Hypothalamus (tissue), 51 donors: ENCODE results near the gene AKAP12.

Experiments used
- DNase-seq, 51 donors: peaks; one replicate each; lab custom pipeline; 2025; lab: John Stamatoyannopoulos, UW

AKAP12 gene, protein sequence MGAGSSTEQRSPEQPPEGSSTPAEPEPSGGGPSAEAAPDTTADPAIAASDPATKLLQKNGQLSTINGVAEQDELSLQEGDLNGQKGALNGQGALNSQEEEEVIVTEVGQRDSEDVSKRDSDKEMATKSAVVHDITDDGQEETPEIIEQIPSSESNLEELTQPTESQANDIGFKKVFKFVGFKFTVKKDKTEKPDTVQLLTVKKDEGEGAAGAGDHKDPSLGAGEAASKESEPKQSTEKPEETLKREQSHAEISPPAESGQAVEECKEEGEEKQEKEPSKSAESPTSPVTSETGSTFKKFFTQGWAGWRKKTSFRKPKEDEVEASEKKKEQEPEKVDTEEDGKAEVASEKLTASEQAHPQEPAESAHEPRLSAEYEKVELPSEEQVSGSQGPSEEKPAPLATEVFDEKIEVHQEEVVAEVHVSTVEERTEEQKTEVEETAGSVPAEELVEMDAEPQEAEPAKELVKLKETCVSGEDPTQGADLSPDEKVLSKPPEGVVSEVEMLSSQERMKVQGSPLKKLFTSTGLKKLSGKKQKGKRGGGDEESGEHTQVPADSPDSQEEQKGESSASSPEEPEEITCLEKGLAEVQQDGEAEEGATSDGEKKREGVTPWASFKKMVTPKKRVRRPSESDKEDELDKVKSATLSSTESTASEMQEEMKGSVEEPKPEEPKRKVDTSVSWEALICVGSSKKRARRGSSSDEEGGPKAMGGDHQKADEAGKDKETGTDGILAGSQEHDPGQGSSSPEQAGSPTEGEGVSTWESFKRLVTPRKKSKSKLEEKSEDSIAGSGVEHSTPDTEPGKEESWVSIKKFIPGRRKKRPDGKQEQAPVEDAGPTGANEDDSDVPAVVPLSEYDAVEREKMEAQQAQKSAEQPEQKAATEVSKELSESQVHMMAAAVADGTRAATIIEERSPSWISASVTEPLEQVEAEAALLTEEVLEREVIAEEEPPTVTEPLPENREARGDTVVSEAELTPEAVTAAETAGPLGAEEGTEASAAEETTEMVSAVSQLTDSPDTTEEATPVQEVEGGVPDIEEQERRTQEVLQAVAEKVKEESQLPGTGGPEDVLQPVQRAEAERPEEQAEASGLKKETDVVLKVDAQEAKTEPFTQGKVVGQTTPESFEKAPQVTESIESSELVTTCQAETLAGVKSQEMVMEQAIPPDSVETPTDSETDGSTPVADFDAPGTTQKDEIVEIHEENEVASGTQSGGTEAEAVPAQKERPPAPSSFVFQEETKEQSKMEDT (N-terminal part only)

DNA sequence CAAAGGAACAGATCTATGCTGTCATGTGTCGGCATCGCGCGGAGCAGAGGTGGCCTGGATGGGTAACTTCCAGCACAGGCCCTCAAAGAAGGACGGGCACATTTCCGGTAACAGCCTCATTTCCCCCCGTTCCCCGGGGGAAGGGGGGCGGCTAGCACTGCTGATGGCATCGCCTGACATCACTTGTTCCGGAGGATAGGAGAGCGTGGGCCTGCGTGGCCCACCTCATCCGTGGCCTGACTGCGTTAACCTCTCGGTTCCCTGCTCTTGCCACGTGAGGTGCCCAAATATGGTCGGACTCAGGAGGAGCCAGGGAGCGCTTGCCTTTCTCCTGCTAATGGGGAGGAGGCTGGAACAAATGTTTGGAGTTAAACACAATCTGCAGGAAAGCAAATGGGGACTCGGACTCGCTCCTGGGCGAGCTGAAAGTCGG, at the start of gene AKAP12:
TSS of gene AKAP12 (plus strand) at position 365 of the 433 bp plus-strand sequence. CDS start 596 bp downstream, outside the sequence.
- peak in 36 of 51 donors; percentile 4 to 81 (median 40) for DNase-seq

DNA sequence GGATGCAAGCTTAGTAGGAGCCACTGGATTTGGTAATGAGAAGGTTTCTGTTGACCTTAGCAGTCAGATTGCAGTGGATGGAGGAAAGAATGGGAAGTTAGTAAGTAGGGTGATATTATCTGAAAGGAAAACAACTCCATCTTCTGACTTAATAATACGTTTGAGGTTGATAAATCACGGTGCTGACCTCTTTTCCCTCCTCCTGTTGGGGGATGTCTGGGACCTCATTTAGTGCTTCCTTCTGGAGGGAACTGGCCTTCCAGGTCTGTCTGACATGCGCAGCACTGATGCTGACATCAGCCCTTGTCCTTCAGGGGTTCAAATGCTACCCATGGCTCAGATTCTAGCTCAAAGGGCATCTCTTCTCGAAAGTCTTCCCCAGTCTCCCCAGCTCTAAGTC, 48.2 kb upstream of the AKAP12 start:
- DNase-seq: no peak

DNA sequence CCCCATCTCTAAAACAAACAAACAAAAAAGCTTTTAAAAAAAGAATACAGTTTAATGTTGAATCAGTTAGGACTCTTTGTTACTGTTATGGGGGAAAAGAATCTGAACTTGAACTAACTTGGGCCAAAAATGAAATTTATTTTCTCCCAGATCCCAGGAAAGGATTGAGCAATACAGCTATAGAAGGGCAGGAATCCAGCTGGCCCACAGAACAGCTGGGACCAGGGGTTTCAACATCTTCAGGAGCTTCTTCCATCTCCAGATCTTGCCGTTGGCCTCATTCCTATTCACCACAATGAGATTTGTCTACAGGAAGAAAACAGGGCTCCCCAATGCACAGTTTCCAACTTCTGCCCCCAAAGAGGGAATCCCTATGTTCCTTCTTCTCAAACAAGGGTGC, 43.2 kb upstream of the AKAP12 start:
- no peak for DNase-seq

DNA sequence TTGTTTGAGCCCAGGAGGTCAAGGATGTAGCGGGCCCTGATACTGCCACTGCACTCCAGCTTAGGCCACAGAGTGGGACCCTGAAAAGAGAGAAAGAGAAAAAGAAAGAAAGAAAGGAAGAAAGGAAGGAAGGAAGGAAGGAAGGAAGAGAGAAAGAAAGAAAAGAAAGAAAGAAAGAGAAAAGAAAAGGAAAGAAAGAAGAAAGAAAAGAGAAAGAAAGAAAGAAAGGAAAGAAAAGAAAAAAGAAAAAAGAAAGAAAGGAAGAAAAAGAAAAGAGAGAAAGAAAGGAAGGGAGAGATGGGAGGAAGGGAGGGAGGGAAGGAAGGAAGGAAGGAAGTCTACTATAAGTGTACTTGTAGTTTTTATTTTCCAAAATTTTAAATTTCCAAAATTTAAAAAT, 42.2 kb upstream of the AKAP12 start:
- DNase-seq: no peak

DNA sequence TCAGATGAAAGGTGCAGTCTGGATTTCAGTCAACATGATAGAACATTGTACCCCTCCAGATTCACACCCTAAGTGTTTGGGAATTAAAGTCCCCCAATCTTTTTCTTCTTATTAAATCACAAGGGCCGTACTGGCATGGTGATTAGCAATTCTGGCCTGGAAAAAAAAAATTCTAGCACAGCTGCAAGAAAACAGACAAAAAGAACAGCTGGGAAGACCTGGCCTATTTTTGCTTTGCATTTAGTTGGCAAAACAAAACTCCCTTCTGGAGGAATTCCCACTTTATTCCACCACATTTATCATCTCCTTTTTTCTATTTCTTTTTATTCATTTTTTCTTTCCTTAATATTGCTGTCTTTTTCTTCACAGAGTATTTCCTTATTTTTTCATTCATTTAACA, 39.8 kb upstream of the AKAP12 start:
- DNase-seq: no peak

DNA sequence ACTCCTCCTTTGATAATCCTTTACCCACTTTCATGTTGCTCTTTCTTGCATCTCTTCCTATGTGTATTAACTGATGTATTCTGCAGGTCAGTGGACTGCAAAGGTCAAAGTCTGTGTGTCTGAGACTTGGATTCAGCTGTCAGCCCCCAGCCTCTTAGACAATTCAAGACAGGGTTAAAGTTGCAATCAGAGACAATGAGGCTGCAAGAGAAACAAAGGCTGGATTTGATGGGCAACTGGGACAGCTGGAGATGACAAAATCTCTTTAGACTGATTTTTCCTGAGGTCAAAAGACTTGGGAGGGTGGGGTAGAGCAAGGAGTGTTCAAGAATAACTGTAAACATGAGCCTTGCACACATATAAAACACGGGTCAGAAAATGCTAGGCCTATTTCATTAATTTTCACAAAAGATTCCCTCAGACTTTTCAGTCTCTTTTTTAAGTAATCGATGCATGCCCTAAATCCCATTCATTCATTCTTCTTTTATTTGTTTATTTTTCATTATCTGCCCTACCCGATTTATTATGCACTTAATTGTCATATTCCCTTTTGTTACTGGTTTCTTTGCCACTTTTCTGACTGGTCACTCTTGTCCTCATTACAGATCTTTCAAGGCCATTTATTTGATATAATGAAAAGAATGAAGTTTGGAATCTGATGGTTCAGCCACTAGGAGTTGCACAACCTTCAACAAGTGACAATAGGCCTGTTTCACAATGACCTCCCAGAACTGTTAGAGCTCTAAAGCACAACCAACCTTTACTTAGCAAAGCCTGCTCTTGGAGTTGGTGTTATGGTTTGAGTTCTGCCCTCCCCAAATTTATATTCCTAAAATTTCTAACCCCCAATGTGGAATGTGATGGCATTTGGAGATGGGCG, 33.8 kb upstream of the AKAP12 start:
- DNase-seq: no peak

DNA sequence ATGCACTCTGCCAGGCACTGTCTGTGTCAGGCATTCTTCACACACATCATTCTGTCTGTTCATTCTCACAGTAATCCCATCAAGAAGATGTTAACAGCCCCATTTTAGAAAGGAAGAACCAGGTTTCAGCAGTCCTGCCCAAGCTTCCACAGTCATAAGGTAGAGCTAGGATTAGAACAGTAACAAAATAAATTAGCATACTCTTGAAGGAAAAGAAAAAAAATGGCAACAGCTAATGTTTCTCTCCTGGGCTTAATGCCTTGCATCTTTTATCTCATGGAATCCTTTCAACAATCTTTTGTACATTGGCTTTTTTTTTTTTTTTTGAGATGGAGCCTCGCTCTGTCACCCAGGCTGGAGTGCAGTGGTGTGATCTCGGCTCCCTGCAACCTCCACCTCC, 32.1 kb upstream of the AKAP12 start:
- DNase-seq: no peak

DNA sequence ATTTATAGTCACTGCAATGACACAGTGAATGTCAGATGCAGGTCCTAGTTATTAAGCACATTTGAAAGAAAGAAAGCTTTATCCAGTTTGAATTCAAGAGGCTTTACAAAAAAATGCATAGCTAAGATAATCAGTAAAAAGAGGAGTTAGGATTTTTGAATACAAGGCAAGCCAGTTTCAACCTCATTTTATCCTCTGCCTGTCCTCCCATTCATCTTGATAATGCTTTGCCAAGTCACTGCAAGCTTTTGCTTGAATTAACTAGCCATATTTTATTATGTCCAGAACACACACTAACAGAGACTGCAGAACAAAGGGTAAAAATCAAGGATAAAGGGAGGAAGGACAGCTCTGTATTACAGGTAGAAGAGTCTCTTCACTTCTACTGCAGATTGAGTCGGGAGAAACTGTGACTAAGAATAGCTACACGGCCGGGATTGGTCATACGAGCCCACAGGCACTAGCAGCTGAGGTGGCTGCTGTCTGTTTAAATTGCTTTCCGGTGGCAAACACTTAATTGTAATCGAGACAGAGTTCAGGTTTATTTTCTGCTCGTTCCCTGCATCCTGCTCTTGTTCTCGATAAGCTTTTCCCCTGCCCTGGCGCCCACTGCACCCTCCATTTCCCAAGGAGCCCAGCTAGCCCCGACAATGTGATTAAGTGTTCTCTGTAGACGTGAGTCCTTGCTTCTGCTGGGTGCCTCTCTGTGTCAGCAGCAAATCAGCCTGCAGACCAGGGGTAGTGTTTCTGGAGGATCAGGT, 30.5 kb upstream of the AKAP12 start:
- peak in 2 of 51 donors; percentile 1 to 15 for DNase-seq

DNA sequence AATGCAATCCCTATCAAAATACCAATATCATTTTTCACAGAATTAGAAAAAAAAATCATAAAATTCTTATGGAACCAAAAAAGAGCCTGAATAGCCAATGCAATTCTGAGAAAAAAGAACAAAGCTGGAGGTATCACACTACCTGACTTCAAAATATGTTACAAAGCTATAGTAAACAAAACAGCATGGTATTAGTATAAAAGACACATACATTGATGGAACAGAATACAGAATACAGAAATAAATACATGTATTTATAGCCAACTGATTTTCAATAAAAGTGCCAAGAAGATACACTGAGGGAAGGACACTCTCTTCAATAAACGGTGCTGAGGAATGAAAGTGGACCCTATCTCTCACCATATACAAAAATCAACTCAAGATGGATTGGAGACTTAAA, 28.7 kb upstream of the AKAP12 start:
- DNase-seq: no peak

DNA sequence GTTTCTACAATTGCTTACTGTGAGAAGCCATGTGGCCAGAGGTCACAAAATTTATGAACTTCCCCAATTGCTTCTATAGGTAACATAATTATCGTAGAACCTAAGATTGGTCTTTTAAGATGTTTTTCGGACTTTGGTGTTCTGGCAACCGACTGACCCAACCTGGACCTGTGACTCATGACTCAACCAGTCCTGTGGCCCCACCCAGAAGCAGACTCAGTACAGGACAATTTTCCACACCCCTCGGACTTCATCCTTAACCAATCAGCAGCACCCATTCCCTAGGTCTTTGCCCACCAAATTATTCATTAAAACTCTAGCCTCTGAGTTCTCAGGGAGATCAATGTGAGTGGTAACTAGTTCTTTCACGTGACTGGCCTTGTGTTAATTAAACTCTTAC, 26.4 kb upstream of the AKAP12 start:
- DNase-seq: no peak

DNA sequence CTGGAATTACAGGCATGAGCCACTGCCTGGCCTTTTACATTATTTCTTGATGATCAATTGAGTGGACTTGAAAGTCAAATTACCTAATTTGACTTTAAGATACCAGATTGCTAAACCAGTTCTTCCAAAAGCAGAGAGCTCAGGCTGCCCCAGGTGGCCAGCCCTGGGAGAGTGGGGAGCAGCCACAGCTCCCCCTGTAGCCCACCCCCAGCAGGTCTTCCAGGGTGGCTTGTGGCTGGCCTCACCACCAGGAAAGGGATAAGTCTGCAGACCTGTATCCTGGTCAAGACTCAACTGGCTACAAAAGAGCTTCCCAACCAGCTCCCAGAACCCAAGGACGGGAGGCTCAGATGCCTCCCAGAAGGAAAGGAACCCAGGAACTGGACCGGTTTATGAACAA, 23.8 kb upstream of the AKAP12 start:
- DNase-seq: no peak

DNA sequence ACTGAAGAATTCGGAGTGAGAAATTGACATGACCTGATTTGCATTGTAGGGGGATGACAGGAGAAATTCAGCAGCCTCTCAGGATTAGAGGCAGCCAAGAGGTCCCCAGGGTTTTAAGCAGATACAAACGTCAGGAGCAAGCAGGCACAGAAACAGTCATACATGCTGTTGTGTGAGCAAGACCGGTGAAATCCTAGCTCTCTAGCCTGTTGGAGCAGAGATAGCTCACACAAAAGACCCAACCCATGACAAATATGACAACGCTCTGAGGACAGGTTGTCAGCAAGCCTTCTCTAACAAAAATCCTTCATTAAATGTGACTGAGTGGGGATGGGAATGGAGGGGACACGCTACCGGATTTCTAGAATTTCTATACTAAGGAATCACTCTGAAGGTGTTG, 23.0 kb upstream of the AKAP12 start:
- DNase-seq: no peak

DNA sequence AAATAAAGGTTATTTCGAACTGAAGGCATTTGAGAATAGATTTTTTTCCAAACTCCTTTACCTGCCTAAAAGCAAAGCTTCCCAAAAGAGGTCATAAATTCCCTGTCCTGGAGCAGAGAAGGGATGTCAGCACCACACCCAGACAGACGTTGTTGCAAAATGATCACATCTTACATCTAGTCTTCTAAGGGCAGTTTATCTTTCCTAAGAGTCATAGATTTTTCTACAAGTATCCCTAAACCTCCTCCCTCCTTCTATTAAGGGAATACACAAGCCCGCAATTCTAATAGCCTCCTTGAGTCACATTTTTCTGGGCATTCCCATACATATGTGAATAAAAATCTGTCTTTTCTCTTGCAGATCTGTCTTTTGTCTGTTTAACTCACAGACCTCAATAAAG, 20.6 kb upstream of the AKAP12 start:
- DNase-seq: no peak

DNA sequence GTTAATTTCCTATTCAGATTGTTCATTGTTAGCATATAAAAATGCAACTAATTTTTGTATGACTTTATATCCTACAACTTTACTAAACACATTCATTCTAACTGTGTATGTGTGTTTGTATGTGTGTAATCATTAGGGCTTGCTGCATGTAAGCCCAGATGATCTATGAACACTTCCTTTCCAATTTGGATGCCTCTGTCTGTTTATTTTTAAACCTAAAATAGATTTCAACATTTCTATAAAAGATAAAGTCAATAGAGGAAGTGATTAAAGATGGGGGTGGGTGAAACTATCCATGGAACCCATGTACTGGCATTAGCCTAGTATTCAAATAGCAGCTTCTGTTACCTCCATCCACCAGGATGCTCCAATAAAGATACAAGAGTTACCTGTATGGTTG, 15.7 kb upstream of the AKAP12 start:
- no peak for DNase-seq

DNA sequence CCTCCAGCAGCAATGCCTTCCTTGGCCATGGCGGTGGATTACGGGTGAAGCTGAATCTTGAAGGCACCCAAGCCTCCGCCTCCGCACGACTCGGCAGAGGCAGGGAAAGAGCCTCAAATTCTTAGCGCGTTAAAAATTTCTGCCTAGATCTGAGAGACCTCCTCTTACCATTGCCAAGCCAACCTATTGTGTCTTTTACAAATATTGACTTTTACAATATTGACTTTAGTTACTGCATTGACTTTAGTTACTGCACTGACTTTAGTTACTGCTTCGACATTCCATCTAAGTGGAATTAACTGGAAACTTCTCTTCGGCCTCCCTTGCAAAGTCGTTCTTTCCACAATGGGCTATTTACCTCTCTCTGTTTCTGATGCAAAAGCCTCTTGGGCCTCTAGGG, 13.8 kb upstream of the AKAP12 start:
- DNase-seq: no peak

DNA sequence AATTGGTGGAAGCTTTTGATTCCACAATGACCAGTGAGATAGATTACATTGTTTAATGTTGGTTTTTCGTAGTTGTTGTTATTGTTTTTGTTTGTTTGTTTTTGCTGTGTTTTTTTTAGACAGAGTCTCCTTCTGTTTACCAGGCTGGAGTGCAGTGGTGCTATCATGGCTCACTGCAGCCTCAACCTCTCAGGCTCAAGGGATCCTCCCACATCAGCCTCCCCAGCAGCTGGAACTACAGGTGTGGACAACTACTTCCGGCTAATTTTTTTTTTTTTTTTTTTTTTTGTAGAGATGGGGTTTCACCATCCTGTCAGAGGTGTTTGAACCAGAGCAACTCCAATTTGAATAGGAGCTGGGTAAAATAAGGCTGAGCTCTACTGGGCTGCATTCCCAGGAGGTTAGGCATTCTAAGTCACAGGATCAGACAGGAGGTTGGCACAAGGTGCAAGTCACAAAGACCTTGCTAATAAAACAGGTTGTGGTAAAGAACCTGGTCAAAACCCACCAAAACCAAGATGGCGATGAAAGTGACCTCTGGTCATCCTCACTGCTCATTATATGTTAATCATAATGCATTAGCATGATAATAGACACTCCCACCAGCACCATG, 10.9 kb upstream of the AKAP12 start:
- DNase-seq: no peak

DNA sequence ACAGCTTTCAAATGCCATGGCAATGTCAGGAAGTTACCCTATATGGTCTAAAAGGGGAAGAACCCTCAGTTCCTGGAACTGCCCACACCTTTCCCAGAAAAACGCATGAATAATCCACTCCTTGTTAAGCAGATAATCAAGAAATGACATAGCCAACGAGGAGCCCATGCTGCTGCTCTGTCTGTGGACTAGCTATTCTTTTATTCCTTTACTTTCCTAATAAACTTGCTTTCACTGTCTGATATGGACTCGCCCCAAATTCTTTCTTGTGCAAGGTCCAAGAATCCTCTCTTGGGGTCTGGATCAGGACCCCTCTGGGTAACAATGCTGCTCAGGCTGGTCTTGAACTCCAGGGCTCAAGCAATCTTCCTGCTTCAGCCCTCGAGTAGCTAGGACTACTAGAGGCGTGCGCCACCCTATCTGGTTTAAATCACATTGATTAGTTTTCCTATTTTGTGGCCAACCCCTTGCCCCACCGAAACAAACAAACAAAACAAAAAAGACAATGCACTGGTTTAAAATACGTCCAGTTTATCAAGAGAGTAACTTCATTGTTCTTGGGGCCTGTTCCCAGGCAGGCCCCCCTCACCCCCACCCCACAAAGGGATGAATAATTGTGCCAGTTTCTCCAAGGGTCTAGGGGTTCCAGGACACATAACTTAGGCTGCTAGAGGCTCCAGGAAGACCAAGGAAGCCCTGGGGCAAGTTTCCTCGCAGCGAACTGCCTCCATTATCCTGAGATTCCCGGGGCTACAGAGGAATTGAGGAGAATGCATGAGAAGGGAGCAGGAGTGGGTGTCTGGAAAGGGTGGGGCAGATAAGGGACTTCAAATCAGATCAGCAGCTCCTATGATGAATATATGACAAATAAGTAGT, 10.1 kb upstream of the AKAP12 start:
- no peak for DNase-seq

DNA sequence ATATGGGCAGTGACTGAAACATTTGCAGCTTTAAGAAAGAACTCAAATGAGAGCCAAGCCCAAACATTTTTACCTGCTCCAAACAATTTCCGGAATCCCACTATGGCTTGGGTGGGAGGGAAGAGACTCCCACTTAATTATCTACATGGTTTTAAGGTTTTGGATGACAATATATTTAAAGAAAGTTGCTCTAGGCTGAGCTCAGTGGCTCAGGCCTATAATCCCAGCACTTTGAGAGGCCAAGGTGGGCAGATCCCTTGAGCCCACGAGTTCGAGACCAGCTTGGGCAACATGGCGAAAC, 9.5 kb upstream of the AKAP12 start:
- no peak for DNase-seq
